C4-2B (cell line): ENCODE data around the gene MRPS10.

ENCODE experiments used
- H3K27ac ChIP-seq: fragments of 450-650 bp; 2 replicates; pipeline ENCODE4 v1.5.1; 2017
- ZFX ChIP-seq: fragments of 450-650 bp; IDR thresholded peaks from 2 replicates; pipeline ENCODE4 v1.6.1; 2017
- TF ChIP-seq, protein P1 (sequence below): fragments of 450-650 bp; conservative IDR thresholded peaks from 2 replicates; pipeline ENCODE4 v1.5.1; 2017; ENCODE audit warnings: mild to moderate bottlenecking

Gene MRPS10

DNA sequence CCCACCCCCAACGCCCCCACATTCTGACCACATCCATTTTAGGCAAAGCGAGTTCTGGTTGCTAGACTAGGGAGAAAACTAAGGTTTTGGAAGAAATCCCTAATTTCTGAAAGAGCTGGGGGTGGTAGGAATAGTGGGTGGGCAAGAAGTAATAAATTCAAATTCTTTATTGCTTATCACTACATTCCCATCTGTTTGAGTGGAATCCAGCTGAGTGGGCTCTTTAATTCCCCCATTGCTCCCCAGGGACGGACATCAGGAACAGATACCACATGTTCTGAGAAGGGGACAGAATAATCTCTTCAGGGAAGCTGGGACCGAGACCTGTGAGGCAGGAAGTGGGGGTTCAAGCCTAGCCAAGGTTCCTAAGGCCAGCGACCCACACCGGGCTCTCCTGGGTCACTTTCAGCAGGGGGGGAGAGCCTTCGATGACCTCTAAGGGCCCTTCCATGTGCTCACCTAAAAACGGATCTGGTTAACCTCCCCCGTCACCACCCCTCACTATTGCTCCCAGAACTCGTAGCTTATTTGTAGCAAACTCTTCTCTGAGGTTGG is 42.3 kb upstream of the MRPS10 start:
- TF ChIP-seq, protein P1, sequence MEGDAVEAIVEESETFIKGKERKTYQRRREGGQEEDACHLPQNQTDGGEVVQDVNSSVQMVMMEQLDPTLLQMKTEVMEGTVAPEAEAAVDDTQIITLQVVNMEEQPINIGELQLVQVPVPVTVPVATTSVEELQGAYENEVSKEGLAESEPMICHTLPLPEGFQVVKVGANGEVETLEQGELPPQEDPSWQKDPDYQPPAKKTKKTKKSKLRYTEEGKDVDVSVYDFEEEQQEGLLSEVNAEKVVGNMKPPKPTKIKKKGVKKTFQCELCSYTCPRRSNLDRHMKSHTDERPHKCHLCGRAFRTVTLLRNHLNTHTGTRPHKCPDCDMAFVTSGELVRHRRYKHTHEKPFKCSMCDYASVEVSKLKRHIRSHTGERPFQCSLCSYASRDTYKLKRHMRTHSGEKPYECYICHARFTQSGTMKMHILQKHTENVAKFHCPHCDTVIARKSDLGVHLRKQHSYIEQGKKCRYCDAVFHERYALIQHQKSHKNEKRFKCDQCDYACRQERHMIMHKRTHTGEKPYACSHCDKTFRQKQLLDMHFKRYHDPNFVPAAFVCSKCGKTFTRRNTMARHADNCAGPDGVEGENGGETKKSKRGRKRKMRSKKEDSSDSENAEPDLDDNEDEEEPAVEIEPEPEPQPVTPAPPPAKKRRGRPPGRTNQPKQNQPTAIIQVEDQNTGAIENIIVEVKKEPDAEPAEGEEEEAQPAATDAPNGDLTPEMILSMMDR = no peak
- no peak for TF ChIP-seq ZFX
- H3K27ac ChIP-seq = no peak overlapping the region

DNA sequence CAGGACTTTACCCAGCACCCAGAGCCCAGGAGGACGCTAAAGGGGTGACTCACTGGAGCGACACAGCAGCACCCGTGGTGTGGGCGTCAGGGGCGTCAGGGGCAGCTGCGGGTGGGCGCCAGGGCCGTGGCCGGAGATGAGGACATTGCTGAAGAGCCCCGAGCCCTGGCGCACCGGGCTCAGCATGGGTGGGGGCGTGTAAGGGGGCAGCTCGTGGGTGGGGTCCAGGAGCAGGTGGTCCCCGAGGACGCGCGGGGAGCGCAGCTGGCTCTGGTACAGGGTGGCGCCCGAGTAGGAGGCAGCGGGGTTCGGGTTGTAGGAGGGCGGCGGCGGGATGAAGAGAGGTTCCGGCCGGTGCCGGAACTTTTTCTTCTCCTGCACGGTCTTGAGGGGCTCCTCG is 41.6 kb upstream of the MRPS10 start:
- no peak overlapping the region for H3K27ac ChIP-seq
- TF ChIP-seq, protein P1 = no peak
- no peak for TF ChIP-seq ZFX

DNA sequence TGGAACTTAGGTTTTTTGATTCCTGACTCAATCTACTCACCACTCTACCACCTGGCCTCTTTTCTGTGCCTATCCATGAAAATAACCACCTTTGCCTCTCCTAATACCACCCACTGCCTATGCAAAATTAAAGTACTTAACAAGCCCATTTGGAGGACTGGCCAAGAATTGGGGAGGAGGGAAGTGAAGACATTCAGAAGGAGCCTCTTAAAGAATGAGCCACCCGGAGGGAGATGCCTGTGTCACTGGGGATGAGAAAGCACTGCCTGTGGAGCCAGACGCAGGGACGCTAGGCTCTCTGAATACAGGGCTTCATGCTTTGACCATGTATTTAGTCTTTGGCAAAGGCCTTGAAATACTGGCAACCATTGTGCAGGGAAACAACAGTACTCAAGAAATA is 40.0 kb upstream of the MRPS10 start:
- TF ChIP-seq ZFX = no peak
- TF ChIP-seq, protein P1 = no peak
- no peak overlapping the region for H3K27ac ChIP-seq

DNA sequence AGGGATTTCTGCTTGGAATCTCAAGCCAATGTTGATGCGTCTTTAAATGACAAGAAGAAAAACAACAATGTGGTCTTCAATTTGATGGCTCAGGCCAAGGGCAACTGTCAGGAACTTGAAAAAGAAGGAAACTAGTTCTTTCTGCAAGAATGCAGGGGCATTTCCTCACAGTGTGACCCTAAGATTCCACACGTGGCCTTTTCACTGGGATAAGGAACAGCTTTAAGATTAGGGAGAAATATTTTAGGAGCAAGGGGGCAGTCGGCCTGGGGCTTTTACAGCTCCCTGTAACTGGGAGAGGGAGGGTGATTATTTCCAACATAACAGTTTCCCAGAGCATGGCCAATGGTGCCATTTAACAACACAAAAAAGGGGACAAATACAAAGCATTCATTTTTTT is 39.4 kb upstream of the MRPS10 start:
- no peak overlapping the region for H3K27ac ChIP-seq
- TF ChIP-seq ZFX = no peak
- TF ChIP-seq, protein P1 = no peak

DNA sequence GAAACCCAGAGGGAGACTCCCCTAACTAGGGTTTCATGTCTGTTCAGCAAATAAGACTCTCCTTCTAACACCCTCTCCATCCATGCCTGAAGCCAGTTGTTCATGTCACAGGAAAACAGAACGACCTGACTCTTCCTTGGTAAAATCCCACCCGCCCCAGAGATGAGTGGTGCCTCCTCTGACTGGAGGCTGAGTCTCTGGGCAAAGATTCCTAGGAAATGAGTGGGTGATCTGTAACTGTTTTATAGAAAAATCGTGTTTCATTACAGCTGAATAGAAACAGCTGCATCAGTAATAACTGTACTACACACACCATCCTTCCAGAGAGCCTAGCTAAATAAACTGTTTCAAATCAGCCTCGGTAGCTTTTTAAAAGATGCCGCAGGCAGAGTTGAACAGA is 37.4 kb upstream of the MRPS10 start:
- no peak for TF ChIP-seq ZFX
- TF ChIP-seq, protein P1 = no peak
- H3K27ac ChIP-seq = no peak overlapping the region

DNA sequence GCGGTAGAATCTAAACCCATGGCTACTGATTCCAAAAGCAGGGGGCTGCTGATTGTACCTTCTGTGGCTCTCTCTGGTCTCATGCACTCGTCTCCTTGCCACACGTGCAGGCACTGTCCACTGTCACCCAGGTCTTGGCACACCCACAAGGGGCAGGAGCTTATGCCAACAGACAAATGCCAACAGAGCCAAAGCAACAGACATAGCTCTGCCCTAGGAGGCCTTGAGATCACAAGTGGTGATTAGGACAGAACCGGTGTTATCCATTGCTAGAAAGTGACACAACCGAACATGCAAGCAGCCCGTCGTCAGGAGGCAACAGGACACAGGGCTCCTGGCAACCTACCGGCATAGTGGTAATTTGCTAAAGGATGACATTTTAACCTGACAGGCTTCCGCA is 36.8 kb upstream of the MRPS10 start:
- no peak overlapping the region for H3K27ac ChIP-seq
- TF ChIP-seq, protein P1 = no peak
- no peak for TF ChIP-seq ZFX

DNA sequence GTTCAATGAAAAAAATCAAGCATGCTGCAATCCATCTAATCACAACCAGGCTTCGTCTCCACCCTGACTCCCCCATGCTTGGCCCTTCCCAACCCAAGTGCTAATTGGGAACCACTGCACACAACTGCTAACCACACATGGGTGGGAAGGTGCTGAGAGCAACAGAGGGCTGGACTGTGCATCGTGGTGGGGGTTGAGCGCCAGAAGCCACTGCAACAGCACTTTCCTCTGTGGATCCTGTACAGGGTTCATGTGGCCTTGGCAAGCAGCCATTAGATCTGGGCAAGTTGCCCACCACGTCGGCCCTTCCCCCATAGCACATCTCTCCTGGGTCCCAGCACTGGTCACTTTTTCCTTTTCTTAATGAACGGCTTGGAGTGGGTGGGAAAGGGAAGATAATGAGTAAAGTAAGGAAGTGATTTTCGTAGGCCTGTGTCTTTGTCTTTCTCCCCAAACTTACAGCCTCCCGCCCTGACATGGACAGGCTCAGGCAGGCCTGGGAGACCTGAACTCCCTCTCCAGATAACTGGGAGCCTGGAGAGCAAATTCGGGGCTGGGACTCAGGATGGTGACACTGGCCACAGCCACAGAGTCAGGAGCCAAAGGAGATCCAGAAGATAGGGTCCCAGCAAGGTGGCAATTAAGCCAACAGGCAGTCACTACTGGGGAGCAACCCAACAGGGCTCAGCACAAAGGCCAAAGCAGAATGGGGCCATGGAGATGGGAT is 34.4 kb upstream of the MRPS10 start:
- TF ChIP-seq ZFX = no peak
- TF ChIP-seq, protein P1 = no peak
- peak overlapping the region; percentile 14; the same call in 1 of the 2 replicates for H3K27ac ChIP-seq
